Effector memory CD4-positive, alpha-beta T cell (primary cell): ENCODE results near the gene CEP250.

Experiments
- DNase-seq, 3 donors: peaks; one replicate each; pipeline ENCODE4 v3.0.0-alpha.2; 2020
- H3K27ac ChIP-seq: 2 replicates; pipeline ENCODE4 v1.7.0; 2013; ENCODE audit warnings: mild to moderate bottlenecking, low read length, moderate library complexity; ENCODE audit not compliant: insufficient read depth, poor library complexity, severe bottlenecking
- H3K27me3 ChIP-seq: replicated peaks from 2 replicates; pipeline ENCODE4 v1.7.0; 2013; ENCODE audit warnings: mild to moderate bottlenecking, low read length; ENCODE audit not compliant: insufficient read depth, control insufficient read depth, poor library complexity, severe bottlenecking
- H3K36me3 ChIP-seq: 2 replicates; pipeline ENCODE4 v1.7.0; 2013; ENCODE audit warnings: mild to moderate bottlenecking, low read length, moderate library complexity; ENCODE audit not compliant: control insufficient read depth, insufficient read depth
- H3K4me1 ChIP-seq: 2 replicates; pipeline ENCODE4 v1.7.0; 2013; ENCODE audit warnings: low read length, mild to moderate bottlenecking; ENCODE audit not compliant: control insufficient read depth, insufficient read depth, poor library complexity, severe bottlenecking
- H3K4me3 ChIP-seq: 2 replicates; pipeline ENCODE4 v1.7.0; 2013; ENCODE audit warnings: low read length, low read depth, mild to moderate bottlenecking; ENCODE audit not compliant: insufficient read depth, poor library complexity, severe bottlenecking
- H3K9me3 ChIP-seq: 2 replicates; pipeline ENCODE4 v1.7.0; 2013; ENCODE audit warnings: mild to moderate bottlenecking, low read length, moderate library complexity; ENCODE audit not compliant: control insufficient read depth

The CEP250 gene

GRCh38 chr20:35503841-35504561, 48.6 kb downstream of the CEP250 start:
- Histone ChIP-seq H3K27me3 (no peaks in the 10 kb centered on the region), H3K4me1 (no peaks in the 10 kb centered on the region), H3K4me3 (no peak overlapping the region), H3K9me3 (no peaks in the 10 kb centered on the region), H3K27ac (no peak overlapping the region), H3K36me3 (peaks cover 99% of the 10 kb centered on the region)
- no peak for DNase-seq

DNA sequence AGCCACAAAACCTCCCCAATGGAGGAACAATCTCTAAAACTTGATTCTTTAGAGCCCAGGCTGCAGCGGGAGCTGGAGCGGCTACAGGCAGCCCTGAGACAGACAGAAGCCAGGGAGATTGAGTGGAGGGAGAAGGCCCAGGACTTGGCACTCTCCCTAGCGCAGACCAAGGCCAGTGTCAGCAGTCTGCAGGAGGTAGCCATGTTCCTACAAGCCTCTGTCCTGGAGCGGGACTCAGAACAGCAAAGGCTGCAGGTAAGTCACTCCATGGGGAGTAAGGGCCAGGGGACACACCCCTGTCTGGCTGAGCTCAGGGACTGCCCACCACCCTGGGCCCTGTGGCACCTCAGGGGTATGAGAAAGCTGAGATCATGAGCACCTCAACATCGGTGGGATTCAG, 49.4 kb downstream of the CEP250 start:
- no peaks in the 10 kb centered on the region for H3K27me3 ChIP-seq
- peaks cover 99% of the 10 kb centered on the region for H3K36me3 ChIP-seq
- H3K4me3 ChIP-seq = no peak overlapping the region
- DNase-seq = no peak
- no peaks in the 10 kb centered on the region for H3K4me1 ChIP-seq
- no peaks in the 10 kb centered on the region for H3K9me3 ChIP-seq
- H3K27ac ChIP-seq = no peak overlapping the region

DNA sequence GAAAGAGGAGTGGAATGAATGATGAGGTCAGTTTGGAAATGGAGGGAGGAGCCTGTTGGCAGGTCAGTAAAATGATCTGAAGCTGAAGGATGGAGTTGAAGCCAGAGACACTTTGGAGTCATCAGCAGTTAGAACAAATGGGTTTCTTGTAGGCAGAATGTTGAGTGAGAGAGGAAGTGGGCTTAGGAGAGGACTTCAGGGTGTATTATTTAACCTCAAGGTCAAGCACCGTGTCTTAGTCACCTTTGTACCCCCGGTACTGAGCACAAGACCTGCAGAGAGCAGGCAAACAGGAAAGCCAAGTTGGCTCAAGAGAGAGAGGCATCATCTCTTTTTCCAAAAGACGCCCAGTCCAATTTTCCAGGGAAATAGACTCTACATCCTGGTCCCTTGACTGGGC, 50.8 kb downstream of the CEP250 start:
- H3K27me3 ChIP-seq = no peaks in the 10 kb centered on the region

DNA sequence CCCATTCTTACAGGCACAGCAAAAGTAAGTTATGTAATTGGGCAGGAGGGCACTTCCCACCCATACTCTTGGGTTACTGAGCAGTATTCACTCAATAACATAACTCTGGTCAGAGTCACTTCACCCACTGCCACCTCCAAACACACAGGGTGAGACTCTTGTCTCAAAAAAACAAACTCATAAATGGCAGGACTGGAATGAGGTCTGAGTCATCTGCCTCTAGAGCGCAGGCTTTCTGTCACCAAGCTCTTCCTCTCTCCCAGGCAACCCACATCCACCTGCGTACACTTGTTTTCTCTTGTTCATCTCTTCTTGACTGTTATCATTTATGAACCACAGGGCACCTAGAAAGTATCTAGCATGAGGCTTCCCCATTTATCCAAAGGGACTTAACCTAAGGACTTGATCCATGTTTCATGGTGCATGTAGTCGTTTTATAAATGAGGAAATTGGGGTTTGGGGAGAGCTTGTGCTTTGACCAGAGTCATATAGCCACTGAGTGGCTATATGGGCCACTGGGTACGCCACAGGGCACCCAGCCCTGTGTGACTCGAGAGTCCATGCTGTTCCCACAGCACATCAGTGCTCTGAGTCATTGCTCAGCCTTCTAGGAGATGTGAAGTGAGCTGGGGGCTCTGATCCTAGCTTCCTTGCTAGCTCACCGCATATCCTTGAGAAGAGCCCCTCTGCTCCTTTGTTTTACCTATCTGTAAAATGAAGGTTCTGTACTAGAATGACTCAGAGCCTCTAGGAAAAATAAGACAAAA, 51.7 kb downstream of the CEP250 start:
- no peak overlapping the region for H3K4me3 ChIP-seq
- DNase-seq = no peak
- no peak overlapping the region for H3K27ac ChIP-seq
- H3K4me1 ChIP-seq = no peaks in the 10 kb centered on the region
- H3K9me3 ChIP-seq = no peaks in the 10 kb centered on the region
- H3K27me3 ChIP-seq = no peaks in the 10 kb centered on the region
- peaks cover 99% of the 10 kb centered on the region for H3K36me3 ChIP-seq

More for the DNA sequence above, 50.8 kb downstream of the CEP250 start:
- no peak for DNase-seq
- Histone ChIP-seq H3K27ac (no peak overlapping the region), H3K4me3 (no peak overlapping the region), H3K36me3 (peaks cover 99% of the 10 kb centered on the region), H3K9me3 (no peaks in the 10 kb centered on the region), H3K4me1 (no peaks in the 10 kb centered on the region)

DNA sequence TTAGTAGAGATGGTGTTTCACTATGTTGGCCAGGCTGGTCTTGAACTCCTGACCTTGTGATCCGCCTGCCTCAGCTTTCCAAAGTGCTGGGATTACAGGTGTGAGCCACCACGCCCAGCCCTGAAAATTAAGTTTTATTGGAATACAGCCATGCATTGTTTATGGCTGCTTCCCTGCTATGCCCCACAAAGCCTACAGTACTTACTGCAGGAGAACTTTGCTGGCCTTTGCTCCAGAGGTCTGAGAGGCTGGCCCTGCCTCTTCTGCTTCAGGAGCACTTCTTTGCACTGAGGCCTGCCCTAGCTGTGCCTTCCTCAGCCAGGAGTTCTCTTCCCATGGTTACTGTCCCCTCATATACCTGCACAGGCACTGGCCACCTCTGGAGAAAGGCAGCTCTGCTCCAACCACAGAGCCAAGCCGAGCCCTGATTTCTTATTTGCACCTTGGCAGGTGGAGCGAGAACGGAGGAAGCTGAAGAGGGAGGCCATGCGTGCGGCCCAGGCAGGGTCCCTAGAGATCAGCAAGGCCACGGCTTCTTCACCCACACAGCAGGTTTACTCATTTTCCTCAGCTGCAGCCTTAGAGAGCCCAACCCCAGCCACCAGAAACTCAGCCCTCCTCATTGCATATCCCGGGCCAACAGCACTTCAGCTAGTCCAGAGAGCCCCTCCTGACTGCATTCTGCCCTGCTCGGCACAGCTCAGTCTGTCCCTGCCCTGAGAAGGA, 53.3 kb downstream of the CEP250 start:
- Histone ChIP-seq H3K9me3 (no peaks in the 10 kb centered on the region), H3K4me3 (no peak overlapping the region), H3K36me3 (peaks cover 90% of the 10 kb centered on the region), H3K27me3 (no peaks in the 10 kb centered on the region), H3K4me1 (no peaks in the 10 kb centered on the region), H3K27ac (no peak overlapping the region)
- no peak for DNase-seq

DNA sequence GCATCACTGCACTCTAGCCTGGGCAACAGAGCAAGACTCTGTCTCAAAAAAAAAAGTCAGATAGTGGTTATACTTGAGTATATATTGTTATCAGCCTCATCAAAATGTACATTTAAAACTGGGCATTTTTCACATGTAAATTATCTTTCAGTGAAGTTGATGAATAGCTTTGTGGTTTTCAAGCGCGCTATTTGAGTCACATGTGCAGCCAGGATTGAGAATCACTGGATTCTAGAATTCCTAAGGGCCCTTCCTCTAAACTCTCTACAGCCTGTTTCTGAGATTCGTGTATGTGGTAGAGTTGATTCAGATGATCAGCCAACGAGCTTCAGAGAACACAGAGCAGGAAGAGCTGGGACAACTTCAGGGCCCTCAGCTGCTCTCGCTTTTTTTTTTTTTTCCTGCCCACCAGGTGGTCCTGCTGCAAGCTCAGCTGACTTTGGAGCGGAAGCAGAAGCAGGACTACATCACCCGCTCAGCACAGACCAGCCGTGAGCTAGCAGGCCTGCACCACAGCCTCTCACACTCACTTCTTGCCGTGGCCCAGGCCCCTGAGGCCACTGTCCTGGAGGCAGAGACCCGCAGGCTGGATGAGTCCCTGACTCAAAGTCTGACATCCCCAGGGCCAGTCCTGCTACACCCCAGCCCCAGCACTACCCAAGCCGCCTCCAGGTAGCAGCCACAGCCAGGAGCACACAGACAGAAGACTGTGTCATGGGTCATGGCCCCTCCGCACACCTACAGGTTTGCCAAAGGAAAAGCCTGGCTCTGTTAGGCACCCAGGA, 55.7 kb downstream of the CEP250 start:
- Histone ChIP-seq H3K27ac (no peak overlapping the region), H3K4me1 (no peaks in the 10 kb centered on the region), H3K9me3 (no peaks in the 10 kb centered on the region), H3K4me3 (no peak overlapping the region), H3K36me3 (peaks cover 77% of the 10 kb centered on the region), H3K27me3 (no peaks in the 10 kb centered on the region)
- no peak for DNase-seq

- Histone ChIP-seq H3K27ac (no peak overlapping the region), H3K4me1 (no peaks in the 10 kb centered on the region), H3K36me3 (peaks cover 69% of the 10 kb centered on the region), H3K4me3 (no peak overlapping the region), H3K9me3 (no peaks in the 10 kb centered on the region), H3K27me3 (no peaks in the 10 kb centered on the region)
- no peak for DNase-seq
These were observed 56.5 kb downstream of the CEP250 start for GRCh38 chr20:35511814-35512420.

GRCh38 chr20:35514371-35514932, 59.1 kb downstream of the CEP250 start:
- no peak for DNase-seq
- H3K27me3 ChIP-seq = no peaks in the 10 kb centered on the region
- no peaks in the 10 kb centered on the region for H3K4me1 ChIP-seq
- H3K36me3 ChIP-seq = peaks cover 44% of the 10 kb centered on the region
- H3K27ac ChIP-seq = no peak overlapping the region
- no peak overlapping the region for H3K4me3 ChIP-seq
- no peaks in the 10 kb centered on the region for H3K9me3 ChIP-seq

DNA sequence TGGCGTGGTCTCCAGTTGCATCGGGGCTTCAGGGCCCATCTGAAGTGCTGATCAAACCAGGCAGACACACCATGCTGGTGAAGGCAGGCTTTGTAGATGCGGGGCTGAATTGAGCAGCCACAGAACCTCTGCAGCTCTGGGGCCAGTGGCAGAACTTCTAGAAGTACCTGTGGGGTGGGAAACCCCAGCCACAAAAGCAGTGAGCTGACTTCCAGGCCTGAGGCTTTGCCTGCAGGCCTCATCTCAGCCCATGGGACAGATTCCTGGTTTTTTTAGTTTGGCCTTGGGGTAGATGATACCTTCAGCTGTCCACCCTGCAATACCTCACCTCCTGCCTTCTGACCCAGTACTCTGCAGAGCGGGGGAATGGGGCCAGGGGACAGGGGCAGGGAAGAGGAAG, 59.9 kb downstream of the CEP250 start:
- DNase-seq = no peak

More for the DNA sequence above, 59.9 kb downstream of the CEP250 start:
- Histone ChIP-seq H3K4me1 (no peaks in the 10 kb centered on the region), H3K4me3 (no peak overlapping the region), H3K9me3 (no peaks in the 10 kb centered on the region), H3K36me3 (peaks cover 35% of the 10 kb centered on the region), H3K27me3 (no peaks in the 10 kb centered on the region), H3K27ac (no peak overlapping the region)
